ENCODE measurements around the gene ZDHHC20.

DNA sequence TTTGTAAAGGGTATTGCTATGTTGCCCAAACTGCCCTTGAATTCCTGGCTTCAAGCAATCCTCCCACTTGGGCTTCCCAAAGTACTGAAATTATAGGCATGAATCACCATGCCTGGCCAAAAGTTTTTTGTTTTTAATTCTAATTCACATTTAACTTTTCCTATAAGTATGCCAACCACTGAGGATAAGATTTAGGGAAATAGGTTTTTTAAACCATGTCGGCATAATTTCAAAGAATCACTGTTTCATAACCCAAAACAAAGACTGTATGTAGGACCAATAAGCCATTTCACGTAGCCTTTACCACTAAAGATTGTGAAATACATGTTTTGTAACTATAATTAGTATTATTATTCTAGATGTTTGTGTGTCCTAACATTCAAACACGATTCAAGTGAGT is 8.2 kb downstream of the ZDHHC20 start:
- TF ChIP-seq CTCF (IDR thresholded peaks at IDR 0.05) (no peak), ZFX (IDR thresholded peaks at IDR 0.05; ENCODE audit: borderline replicate concordance) (no peak)

All from 22Rv1 (cell line).